ENCODE measurements around the gene PMEL. TPM values are rescaled to one million over a fixed set of nuclear protein-coding genes. Genes with fewer than 3 reads are reported as not detected.
"Not testable (repeated sequence)": the region's sequence is repeated elsewhere in the genome, so short reads cannot be mapped to it uniquely, and the experiment has no call there.

PMEL gene
- total and polyA plus RNA-seq, 2 donors = 0.28 to 0.94 TPM

- no peak for DNase-seq (ENCODE audit: low read depth in 6 of 9, low spot score in 9 of 9)
- Histone ChIP-seq H3K9me3 (ENCODE audit: control insufficient read depth in 2 of 2, insufficient read depth in 1 of 2, low read length in 1 of 2) (no peaks in the 10 kb centered on the region), H3K27me3 (ENCODE audit: control insufficient read depth in 2 of 2, insufficient read depth in 1 of 2, low read length in 1 of 2) (no peaks in the 10 kb centered on the region), H3K4me3 (ENCODE audit: low read length in 2 of 2) (peak overlapping the region in 1 of 2 donors; percentile 92), H3K36me3 (ENCODE audit: control insufficient read depth in 2 of 2, insufficient read depth in 2 of 2, low read length in 1 of 2) (peaks cover 4 to 22% of the 10 kb centered on the region in 2 donors), H3K27ac (ENCODE audit: low read depth in 1 of 2, low read length in 1 of 2) (peak overlapping the region in 1 of 2 donors; percentile 99), H3K4me1 (ENCODE audit: control insufficient read depth in 2 of 2, insufficient read depth in 2 of 2, low read length in 2 of 2) (peaks cover 6 to 33% of the 10 kb centered on the region in 2 donors)
- WGBS = 97% methylated on average over 4 of the region's 4 CpGs
These were observed 40.5 kb downstream of the PMEL start for GRCh38 chr12:55925371-55925770.

- Histone ChIP-seq H3K36me3 (ENCODE audit: control insufficient read depth in 2 of 2, insufficient read depth in 2 of 2, low read length in 1 of 2) (peaks cover 4 to 22% of the 10 kb centered on the region in 2 donors), H3K4me1 (ENCODE audit: control insufficient read depth in 2 of 2, insufficient read depth in 2 of 2, low read length in 2 of 2) (peaks cover 6 to 23% of the 10 kb centered on the region in 2 donors)
- not testable (repeated sequence) for H3K27me3 ChIP-seq (ENCODE audit: control insufficient read depth in 2 of 2, insufficient read depth in 1 of 2, low read length in 1 of 2); H3K27ac ChIP-seq (ENCODE audit: low read depth in 1 of 2, low read length in 1 of 2); H3K4me3 ChIP-seq (ENCODE audit: low read length in 2 of 2); DNase-seq (ENCODE audit: low read depth in 6 of 9, low spot score in 9 of 9); H3K9me3 ChIP-seq (ENCODE audit: control insufficient read depth in 2 of 2, insufficient read depth in 1 of 2, low read length in 1 of 2)
- 98% methylated on average over 9 of the region's 9 CpGs for WGBS
These were observed 42.2 kb downstream of the PMEL start for GRCh38 chr12:55923648-55924047.

- H3K36me3 ChIP-seq (ENCODE audit: control insufficient read depth in 2 of 2, insufficient read depth in 2 of 2, low read length in 1 of 2) = peaks cover 4 to 20% of the 10 kb centered on the region in 2 donors
- H3K27me3 ChIP-seq (ENCODE audit: control insufficient read depth in 2 of 2, insufficient read depth in 1 of 2, low read length in 1 of 2) = no peaks in the 10 kb centered on the region
- no peaks in the 10 kb centered on the region for H3K9me3 ChIP-seq (ENCODE audit: control insufficient read depth in 2 of 2, insufficient read depth in 1 of 2, low read length in 1 of 2)
- peaks cover 6 to 15% of the 10 kb centered on the region in 2 donors for H3K4me1 ChIP-seq (ENCODE audit: control insufficient read depth in 2 of 2, insufficient read depth in 2 of 2, low read length in 2 of 2)
- WGBS = 97% methylated on average over 3 of the region's 3 CpGs
- no peak overlapping the region for H3K4me3 ChIP-seq (ENCODE audit: low read length in 2 of 2)
- H3K27ac ChIP-seq (ENCODE audit: low read depth in 1 of 2, low read length in 1 of 2) = no peak overlapping the region
- no peak for DNase-seq (ENCODE audit: low read depth in 6 of 9, low spot score in 9 of 9)
These were observed 43.7 kb downstream of the PMEL start for GRCh38 chr12:55922126-55922525.

- H3K27me3 ChIP-seq (ENCODE audit: control insufficient read depth in 2 of 2, insufficient read depth in 1 of 2, low read length in 1 of 2); H3K9me3 ChIP-seq (ENCODE audit: control insufficient read depth in 2 of 2, insufficient read depth in 1 of 2, low read length in 1 of 2); H3K27ac ChIP-seq (ENCODE audit: low read depth in 1 of 2, low read length in 1 of 2); H3K4me1 ChIP-seq (ENCODE audit: control insufficient read depth in 2 of 2, insufficient read depth in 2 of 2, low read length in 2 of 2); DNase-seq (ENCODE audit: low read depth in 6 of 9, low spot score in 9 of 9); H3K4me3 ChIP-seq (ENCODE audit: low read length in 2 of 2): not testable (repeated sequence)
- 96% methylated on average over 3 of the region's 3 CpGs for WGBS
- H3K36me3 ChIP-seq (ENCODE audit: control insufficient read depth in 2 of 2, insufficient read depth in 2 of 2, low read length in 1 of 2) = peaks cover 8 to 21% of the 10 kb centered on the region in 2 donors
These were observed 46.8 kb downstream of the PMEL start for GRCh38 chr12:55919032-55919431.

- WGBS = 94% methylated on average over 3 of the region's 3 CpGs
- Histone ChIP-seq H3K4me1 (ENCODE audit: control insufficient read depth in 2 of 2, insufficient read depth in 2 of 2, low read length in 2 of 2) (no peaks in the 10 kb centered on the region), H3K27ac (ENCODE audit: low read depth in 1 of 2, low read length in 1 of 2) (no peak overlapping the region), H3K9me3 (ENCODE audit: control insufficient read depth in 2 of 2, insufficient read depth in 1 of 2, low read length in 1 of 2) (no peaks in the 10 kb centered on the region), H3K27me3 (ENCODE audit: control insufficient read depth in 2 of 2, insufficient read depth in 1 of 2, low read length in 1 of 2) (no peaks in the 10 kb centered on the region), H3K4me3 (ENCODE audit: low read length in 2 of 2) (no peak overlapping the region), H3K36me3 (ENCODE audit: control insufficient read depth in 2 of 2, insufficient read depth in 2 of 2, low read length in 1 of 2) (peaks cover 4 to 22% of the 10 kb centered on the region in 2 donors)
- DNase-seq (ENCODE audit: low read depth in 6 of 9, low spot score in 9 of 9) = no peak
These were observed 50.4 kb downstream of the PMEL start for GRCh38 chr12:55915482-55915859.

- Histone ChIP-seq H3K9me3 (ENCODE audit: control insufficient read depth in 2 of 2, insufficient read depth in 1 of 2, low read length in 1 of 2) (no peaks in the 10 kb centered on the region), H3K27ac (ENCODE audit: low read depth in 1 of 2, low read length in 1 of 2) (no peak overlapping the region), H3K4me3 (ENCODE audit: low read length in 2 of 2) (no peak overlapping the region), H3K4me1 (ENCODE audit: control insufficient read depth in 2 of 2, insufficient read depth in 2 of 2, low read length in 2 of 2) (no peaks in the 10 kb centered on the region), H3K27me3 (ENCODE audit: control insufficient read depth in 2 of 2, insufficient read depth in 1 of 2, low read length in 1 of 2) (no peaks in the 10 kb centered on the region), H3K36me3 (ENCODE audit: control insufficient read depth in 2 of 2, insufficient read depth in 2 of 2, low read length in 1 of 2) (peaks cover 4 to 22% of the 10 kb centered on the region in 2 donors)
- no peak for DNase-seq (ENCODE audit: low read depth in 6 of 9, low spot score in 9 of 9)
- 94% methylated on average over 4 of the region's 4 CpGs for WGBS
These were observed 52.9 kb downstream of the PMEL start for GRCh38 chr12:55912908-55913307.

GRCh38 chr12:55909513-55909884, 56.3 kb downstream of the PMEL start:
- no peaks in the 10 kb centered on the region for H3K27me3 ChIP-seq (ENCODE audit: control insufficient read depth in 2 of 2, insufficient read depth in 1 of 2, low read length in 1 of 2)
- no peaks in the 10 kb centered on the region for H3K4me1 ChIP-seq (ENCODE audit: control insufficient read depth in 2 of 2, insufficient read depth in 2 of 2, low read length in 2 of 2)
- H3K27ac ChIP-seq (ENCODE audit: low read depth in 1 of 2, low read length in 1 of 2) = no peak overlapping the region
- 97% methylated on average over 2 of the region's 2 CpGs for WGBS
- DNase-seq (ENCODE audit: low read depth in 6 of 9, low spot score in 9 of 9) = no peak
- H3K36me3 ChIP-seq (ENCODE audit: control insufficient read depth in 2 of 2, insufficient read depth in 2 of 2, low read length in 1 of 2) = peaks cover 0 to 22% of the 10 kb centered on the region in 2 donors
- no peak overlapping the region for H3K4me3 ChIP-seq (ENCODE audit: low read length in 2 of 2)
- no peaks in the 10 kb centered on the region for H3K9me3 ChIP-seq (ENCODE audit: control insufficient read depth in 2 of 2, insufficient read depth in 1 of 2, low read length in 1 of 2)

- H3K36me3 ChIP-seq (ENCODE audit: control insufficient read depth in 2 of 2, insufficient read depth in 2 of 2, low read length in 1 of 2) = peaks cover 0 to 16% of the 10 kb centered on the region in 2 donors
- WGBS = 97% methylated on average over 8 of the region's 8 CpGs
- no peak for DNase-seq (ENCODE audit: low read depth in 6 of 9, low spot score in 9 of 9)
- no peak overlapping the region for H3K4me3 ChIP-seq (ENCODE audit: low read length in 2 of 2)
- no peak overlapping the region for H3K27ac ChIP-seq (ENCODE audit: low read depth in 1 of 2, low read length in 1 of 2)
- no peaks in the 10 kb centered on the region for H3K9me3 ChIP-seq (ENCODE audit: control insufficient read depth in 2 of 2, insufficient read depth in 1 of 2, low read length in 1 of 2)
- H3K27me3 ChIP-seq (ENCODE audit: control insufficient read depth in 2 of 2, insufficient read depth in 1 of 2, low read length in 1 of 2) = no peaks in the 10 kb centered on the region
- no peaks in the 10 kb centered on the region for H3K4me1 ChIP-seq (ENCODE audit: control insufficient read depth in 2 of 2, insufficient read depth in 2 of 2, low read length in 2 of 2)
These were observed 56.9 kb downstream of the PMEL start for GRCh38 chr12:55908726-55909512.

- Histone ChIP-seq H3K36me3 (ENCODE audit: control insufficient read depth in 2 of 2, insufficient read depth in 2 of 2, low read length in 1 of 2) (peaks cover 19 to 24% of the 10 kb centered on the region in 2 donors), H3K27me3 (ENCODE audit: control insufficient read depth in 2 of 2, insufficient read depth in 1 of 2, low read length in 1 of 2) (no peaks in the 10 kb centered on the region), H3K4me3 (ENCODE audit: low read length in 2 of 2) (no peak overlapping the region), H3K27ac (ENCODE audit: low read depth in 1 of 2, low read length in 1 of 2) (peak overlapping the region in 1 of 2 donors; percentile 5), H3K4me1 (ENCODE audit: control insufficient read depth in 2 of 2, insufficient read depth in 2 of 2, low read length in 2 of 2) (no peaks in the 10 kb centered on the region), H3K9me3 (ENCODE audit: control insufficient read depth in 2 of 2, insufficient read depth in 1 of 2, low read length in 1 of 2) (no peaks in the 10 kb centered on the region)
- WGBS = 96% methylated on average over 1 of the region's 1 CpG
- DNase-seq (ENCODE audit: low read depth in 6 of 9, low spot score in 9 of 9) = no peak
These were observed 59.8 kb downstream of the PMEL start for GRCh38 chr12:55906056-55906455.
